C4-2B (cell line): ENCODE measurements around the gene COQ4.

Experiments
- ZFX ChIP-seq: fragments of 450-650 bp; IDR thresholded peaks from 2 replicates; pipeline ENCODE4 v1.6.1; 2017
- TF ChIP-seq, protein P1 (sequence below): fragments of 450-650 bp; conservative IDR thresholded peaks from 2 replicates; pipeline ENCODE4 v1.5.1; 2017; ENCODE audit warnings: mild to moderate bottlenecking

DNA sequence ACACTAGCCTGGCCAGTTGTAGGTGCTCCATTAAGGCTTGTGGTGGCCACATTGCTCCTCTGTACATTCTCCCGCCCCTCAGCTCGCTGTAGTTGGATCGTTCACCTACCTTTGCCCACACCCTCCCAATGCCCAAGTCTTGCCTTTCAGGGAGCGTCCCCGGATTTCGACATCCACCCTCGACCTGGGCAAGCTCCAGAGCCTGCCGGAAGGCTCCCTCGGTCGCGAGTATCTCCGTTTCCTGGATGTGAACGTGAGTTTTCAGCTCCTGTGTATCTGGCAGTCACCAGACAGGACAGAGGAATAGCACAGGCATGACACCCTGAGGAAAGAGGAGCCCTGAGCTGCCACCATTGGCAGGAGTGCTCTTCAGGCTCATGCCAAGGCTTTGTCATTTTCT, 3.0 kb downstream of the COQ4 start:
- TF ChIP-seq, protein P1, sequence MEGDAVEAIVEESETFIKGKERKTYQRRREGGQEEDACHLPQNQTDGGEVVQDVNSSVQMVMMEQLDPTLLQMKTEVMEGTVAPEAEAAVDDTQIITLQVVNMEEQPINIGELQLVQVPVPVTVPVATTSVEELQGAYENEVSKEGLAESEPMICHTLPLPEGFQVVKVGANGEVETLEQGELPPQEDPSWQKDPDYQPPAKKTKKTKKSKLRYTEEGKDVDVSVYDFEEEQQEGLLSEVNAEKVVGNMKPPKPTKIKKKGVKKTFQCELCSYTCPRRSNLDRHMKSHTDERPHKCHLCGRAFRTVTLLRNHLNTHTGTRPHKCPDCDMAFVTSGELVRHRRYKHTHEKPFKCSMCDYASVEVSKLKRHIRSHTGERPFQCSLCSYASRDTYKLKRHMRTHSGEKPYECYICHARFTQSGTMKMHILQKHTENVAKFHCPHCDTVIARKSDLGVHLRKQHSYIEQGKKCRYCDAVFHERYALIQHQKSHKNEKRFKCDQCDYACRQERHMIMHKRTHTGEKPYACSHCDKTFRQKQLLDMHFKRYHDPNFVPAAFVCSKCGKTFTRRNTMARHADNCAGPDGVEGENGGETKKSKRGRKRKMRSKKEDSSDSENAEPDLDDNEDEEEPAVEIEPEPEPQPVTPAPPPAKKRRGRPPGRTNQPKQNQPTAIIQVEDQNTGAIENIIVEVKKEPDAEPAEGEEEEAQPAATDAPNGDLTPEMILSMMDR, result no peak
- TF ChIP-seq ZFX, result no peak
